Nephron progenitor cell (in vitro differentiated cells): ENCODE results near the gene SYCP3.

Experiments
- DNase-seq: peaks from one replicate; pipeline ENCODE4 v3.0.0; 2021
- H3K27ac Mint-ChIP-seq: 2 replicates; pipeline ENCODE4 v1.8.0; 2021; ENCODE audit warnings: mild to moderate bottlenecking, moderate library complexity, mixed read lengths
- H3K27me3 Mint-ChIP-seq: 2 replicates; pipeline ENCODE4 v1.8.0; 2021; ENCODE audit warnings: mild to moderate bottlenecking, low read depth, mixed read lengths; ENCODE audit not compliant: poor library complexity
- H3K36me3 Mint-ChIP-seq: 2 replicates; pipeline ENCODE4 v1.8.0; 2021; ENCODE audit warnings: low read depth, mixed read lengths
- H3K4me1 Mint-ChIP-seq: 2 replicates; pipeline ENCODE4 v1.8.0; 2021; ENCODE audit warnings: mixed read lengths
- H3K4me3 Mint-ChIP-seq: 2 replicates; pipeline ENCODE4 v1.8.0; 2021; ENCODE audit warnings: mild to moderate bottlenecking, moderate library complexity, mixed read lengths
- H3K9me3 Mint-ChIP-seq: 2 replicates; pipeline ENCODE4 v1.8.0; 2021; ENCODE audit warnings: mild to moderate bottlenecking, moderate library complexity, mixed read lengths
- TF ChIP-seq, protein P1 (sequence below): fragments of 200-600 bp; sonication (generic); IDR thresholded peaks from 2 replicates; pipeline ENCODE4 v1.5.0; 2021; ENCODE audit warnings: antibody characterized with exemption

The SYCP3 gene

DNA sequence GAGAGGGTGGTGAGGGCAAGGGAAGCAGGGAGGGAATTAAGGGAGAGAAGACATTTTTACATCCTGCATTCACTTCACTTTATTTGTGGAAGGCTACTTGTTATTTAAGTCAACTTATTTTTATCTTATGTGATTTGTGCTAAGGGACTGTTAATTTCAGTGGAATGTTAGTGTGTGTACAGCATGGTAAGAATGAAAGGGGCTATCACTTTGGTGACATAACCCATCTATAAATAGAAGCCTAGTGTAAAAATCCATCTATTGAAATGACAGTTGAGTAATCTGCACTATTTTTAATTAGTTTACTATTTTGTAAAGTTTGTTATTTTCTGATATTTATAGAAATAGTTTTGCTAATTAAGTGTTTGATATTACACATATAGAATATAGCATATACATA lies 58.6 kb downstream of the SYCP3 start:
- H3K4me3 Mint-ChIP-seq, result no peak overlapping the region
- H3K27ac Mint-ChIP-seq, result no peak overlapping the region

DNA sequence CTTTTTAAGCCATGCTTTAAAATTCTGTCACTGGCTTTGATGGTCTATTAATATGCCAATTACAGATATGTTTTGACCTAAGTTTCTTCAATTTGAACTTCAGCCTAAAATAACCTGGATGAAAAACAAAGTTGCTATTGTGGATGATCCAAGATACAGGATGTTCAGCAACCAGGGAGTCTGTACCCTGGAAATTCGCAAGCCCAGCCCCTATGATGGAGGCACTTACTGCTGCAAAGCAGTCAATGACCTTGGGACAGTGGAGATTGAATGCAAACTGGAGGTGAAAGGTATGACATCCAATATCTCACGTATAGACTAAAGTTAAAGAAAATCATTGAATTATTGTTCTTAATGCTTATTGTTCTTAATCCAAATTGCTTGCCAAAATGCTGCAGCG lies 59.0 kb downstream of the SYCP3 start:
- H3K9me3 Mint-ChIP-seq, result no peaks in the 10 kb centered on the region
- H3K4me1 Mint-ChIP-seq, result no peaks in the 10 kb centered on the region
- TF ChIP-seq, protein P1, sequence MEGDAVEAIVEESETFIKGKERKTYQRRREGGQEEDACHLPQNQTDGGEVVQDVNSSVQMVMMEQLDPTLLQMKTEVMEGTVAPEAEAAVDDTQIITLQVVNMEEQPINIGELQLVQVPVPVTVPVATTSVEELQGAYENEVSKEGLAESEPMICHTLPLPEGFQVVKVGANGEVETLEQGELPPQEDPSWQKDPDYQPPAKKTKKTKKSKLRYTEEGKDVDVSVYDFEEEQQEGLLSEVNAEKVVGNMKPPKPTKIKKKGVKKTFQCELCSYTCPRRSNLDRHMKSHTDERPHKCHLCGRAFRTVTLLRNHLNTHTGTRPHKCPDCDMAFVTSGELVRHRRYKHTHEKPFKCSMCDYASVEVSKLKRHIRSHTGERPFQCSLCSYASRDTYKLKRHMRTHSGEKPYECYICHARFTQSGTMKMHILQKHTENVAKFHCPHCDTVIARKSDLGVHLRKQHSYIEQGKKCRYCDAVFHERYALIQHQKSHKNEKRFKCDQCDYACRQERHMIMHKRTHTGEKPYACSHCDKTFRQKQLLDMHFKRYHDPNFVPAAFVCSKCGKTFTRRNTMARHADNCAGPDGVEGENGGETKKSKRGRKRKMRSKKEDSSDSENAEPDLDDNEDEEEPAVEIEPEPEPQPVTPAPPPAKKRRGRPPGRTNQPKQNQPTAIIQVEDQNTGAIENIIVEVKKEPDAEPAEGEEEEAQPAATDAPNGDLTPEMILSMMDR, result no peak
- H3K4me3 Mint-ChIP-seq, result no peak overlapping the region
- no peaks in the 10 kb centered on the region for H3K36me3 Mint-ChIP-seq
- H3K27ac Mint-ChIP-seq, result no peak overlapping the region
- no peak for DNase-seq
- H3K27me3 Mint-ChIP-seq, result peaks cover 5% of the 10 kb centered on the region

More for the DNA sequence above, 58.6 kb downstream of the SYCP3 start:
- no peak for DNase-seq
- H3K4me1 Mint-ChIP-seq, result no peaks in the 10 kb centered on the region
- no peaks in the 10 kb centered on the region for H3K9me3 Mint-ChIP-seq
- H3K36me3 Mint-ChIP-seq, result no peaks in the 10 kb centered on the region
- TF ChIP-seq, protein P1, result no peak
- peaks cover 4% of the 10 kb centered on the region for H3K27me3 Mint-ChIP-seq
